Esophagus muscularis mucosa (tissue), 4 donors: ENCODE measurements around the gene NFASC. TPM values are rescaled to one million over a fixed set of nuclear protein-coding genes. Genes with fewer than 3 reads are reported as not detected.

ENCODE experiments used
- DNase-seq: peaks from one replicate; pipeline ENCODE4 v3.0.0-alpha.2; 2017; ENCODE audit errors: extremely low spot score
- H3K27ac ChIP-seq, 4 donors: fragments of 200-600 bp; sonication (generic); replicated peaks in 1 of 4; 1 replicate in 3 of 4; 2 replicates in 1 of 4; pipeline ENCODE4 v1.5.1; 2016 to 2019; ENCODE audit warnings: mild to moderate bottlenecking in 1 of 4
- H3K27me3 ChIP-seq, 4 donors: fragments of 200-600 bp; sonication (generic); one replicate each; pipeline versions ENCODE4 v1.5.1 to v1.6.0; 2016 to 2019
- H3K36me3 ChIP-seq, 4 donors: fragments of 200-600 bp; sonication (generic); one replicate each; pipeline ENCODE4 v1.5.1; 2016 to 2019
- H3K4me1 ChIP-seq, 4 donors: fragments of 200-600 bp; sonication (generic); one replicate each; pipeline ENCODE4 v1.5.1; 2016 to 2019
- H3K4me3 ChIP-seq, 4 donors: fragments of 200-600 bp; sonication (generic); 1 replicate in 2 of 4; 2 replicates in 2 of 4; pipeline ENCODE4 v1.5.1; 2016 to 2019; ENCODE audit warnings: mild to moderate bottlenecking in 4 of 4, moderate library complexity in 1 of 4
- H3K9me3 ChIP-seq, 4 donors: fragments of 200-600 bp; sonication (generic); 1 replicate in 3 of 4; 2 replicates in 1 of 4; pipeline ENCODE4 v1.5.1; 2016 to 2019
- EP300 ChIP-seq: sonication (generic); formaldehyde crosslinking; IDR thresholded peaks from one replicate; pipeline ENCODE4 v1.6.1; 2017; ENCODE audit warnings: antibody characterized with exemption
- POLR2A ChIP-seq: fragments of 450-650 bp; IDR thresholded peaks from one replicate; pipeline ENCODE4 v1.6.1; 2017; ENCODE audit warnings: antibody characterized with exemption, moderate library complexity, mild to moderate bottlenecking, low read depth
- POLR2AphosphoS5 ChIP-seq, 2 donors: sonication (generic); formaldehyde crosslinking; IDR thresholded peaks; one replicate each; pipeline ENCODE4 v1.6.1; 2017; ENCODE audit warnings: antibody characterized with exemption in 2 of 2
- WGBS: methylation state at CpG from one replicate; pipeline ENCODE4 v1.1.5; 2018; 5-methylcytosine and 5-hydroxymethylcytosine counted together
- intact Hi-C: fragments of 100-400 bp; cut with DNase I; formaldehyde crosslinking; loops from one replicate; pipeline ENCODE4 v1.15.1; 2023
- total RNA-seq, 4 donors: library from RNA; depleted of rRNA; stranded (reverse); fragments of >200 nt; gene quantifications; one replicate each; pipeline versions ENCODE4 v1.1.0 to v1.2.1, GENCODE V29; 2016
- TF ChIP-seq, protein P1 (sequence below), 3 experiments: fragments of 200-600 bp in 2 of 3; fragments of 450-650 bp in 1 of 3; sonication (generic) in 2 of 3; IDR thresholded peaks; one replicate each; pipeline ENCODE4 v1.5.1; 2017 to 2019; ENCODE audit warnings: antibody characterized with exemption in 3 of 3, mild to moderate bottlenecking in 2 of 3, moderate library complexity in 1 of 3

Gene NFASC
- total RNA-seq, 4 donors from 2014 or later: 31.1 to 122 (median 64.7) TPM

DNA sequence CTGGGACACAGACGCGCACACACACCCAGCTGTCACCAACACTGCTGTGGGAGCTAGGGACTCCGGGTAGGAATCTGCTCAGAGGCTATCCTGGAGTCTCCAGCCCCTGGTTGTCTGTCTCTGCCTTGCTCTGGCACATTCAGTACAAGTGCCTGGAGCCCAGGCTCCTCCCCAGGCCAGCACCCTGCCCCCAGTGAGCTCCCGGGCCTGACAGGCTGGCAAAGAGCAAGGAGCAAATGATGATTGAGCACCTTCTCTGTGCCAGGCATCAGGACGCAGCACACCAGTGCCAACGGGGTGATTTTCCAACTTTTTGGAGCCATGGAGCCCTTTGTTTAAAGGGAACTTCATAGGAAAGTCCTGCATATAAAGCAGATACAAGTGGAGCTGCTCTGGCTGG is 178.8 kb downstream of the NFASC start:
- no peak for DNase-seq
- WGBS: 78% methylated on average over 5 of the region's 6 CpGs
- H3K36me3 ChIP-seq: no peaks in the 10 kb centered on the region
- TF ChIP-seq, protein P1, sequence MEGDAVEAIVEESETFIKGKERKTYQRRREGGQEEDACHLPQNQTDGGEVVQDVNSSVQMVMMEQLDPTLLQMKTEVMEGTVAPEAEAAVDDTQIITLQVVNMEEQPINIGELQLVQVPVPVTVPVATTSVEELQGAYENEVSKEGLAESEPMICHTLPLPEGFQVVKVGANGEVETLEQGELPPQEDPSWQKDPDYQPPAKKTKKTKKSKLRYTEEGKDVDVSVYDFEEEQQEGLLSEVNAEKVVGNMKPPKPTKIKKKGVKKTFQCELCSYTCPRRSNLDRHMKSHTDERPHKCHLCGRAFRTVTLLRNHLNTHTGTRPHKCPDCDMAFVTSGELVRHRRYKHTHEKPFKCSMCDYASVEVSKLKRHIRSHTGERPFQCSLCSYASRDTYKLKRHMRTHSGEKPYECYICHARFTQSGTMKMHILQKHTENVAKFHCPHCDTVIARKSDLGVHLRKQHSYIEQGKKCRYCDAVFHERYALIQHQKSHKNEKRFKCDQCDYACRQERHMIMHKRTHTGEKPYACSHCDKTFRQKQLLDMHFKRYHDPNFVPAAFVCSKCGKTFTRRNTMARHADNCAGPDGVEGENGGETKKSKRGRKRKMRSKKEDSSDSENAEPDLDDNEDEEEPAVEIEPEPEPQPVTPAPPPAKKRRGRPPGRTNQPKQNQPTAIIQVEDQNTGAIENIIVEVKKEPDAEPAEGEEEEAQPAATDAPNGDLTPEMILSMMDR (IDR thresholded peaks at IDR 0.05): no peak
- no peak for TF ChIP-seq POLR2A
- no peak for TF ChIP-seq POLR2AphosphoS5 (IDR thresholded peaks at IDR 0.05)
- no peak for TF ChIP-seq EP300
- intact Hi-C loops: no loop called here
- H3K4me1 ChIP-seq: peaks cover 0 to 5% (median 2%) of the 10 kb centered on the region in 4 donors
- H3K27ac ChIP-seq: no peak overlapping the region
- no peak overlapping the region for H3K4me3 ChIP-seq
- H3K9me3 ChIP-seq: no peaks in the 10 kb centered on the region
- H3K27me3 ChIP-seq: peaks cover 0 to 53% (median 1%) of the 10 kb centered on the region in 4 donors

DNA sequence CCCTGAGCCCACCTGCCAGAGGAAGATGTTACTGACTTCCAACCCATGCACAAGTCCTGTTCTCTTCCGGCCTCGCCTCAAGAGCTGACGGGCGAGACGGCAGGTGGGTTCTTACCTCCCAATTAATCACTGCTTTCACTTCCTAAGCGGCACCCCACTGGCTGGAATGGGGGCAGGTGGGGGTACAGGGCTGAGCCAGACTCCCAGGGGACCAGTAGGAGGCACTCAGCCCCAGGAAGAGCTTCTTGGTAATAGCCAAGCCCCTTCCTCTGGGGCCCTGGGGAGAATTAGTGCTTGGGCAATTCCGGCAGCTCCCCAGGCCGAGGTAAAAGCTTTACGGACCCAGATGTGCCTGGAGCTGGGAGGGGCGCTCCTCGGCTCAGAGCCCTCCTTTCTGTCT is 182.0 kb downstream of the NFASC start:
- no peak for DNase-seq
- no peak for TF ChIP-seq POLR2A
- no peak for TF ChIP-seq EP300
- TF ChIP-seq POLR2AphosphoS5 (IDR thresholded peaks at IDR 0.05): no peak
- TF ChIP-seq, protein P1 (IDR thresholded peaks at IDR 0.05): no peak
- Histone ChIP-seq H3K27me3 (peaks cover 0 to 24% (median 0%) of the 10 kb centered on the region in 4 donors), H3K27ac (no peak overlapping the region), H3K4me3 (no peak overlapping the region), H3K36me3 (no peaks in the 10 kb centered on the region), H3K9me3 (no peaks in the 10 kb centered on the region), H3K4me1 (peaks cover 0 to 5% (median 0%) of the 10 kb centered on the region in 4 donors)
- 81% methylated on average over 9 of the region's 11 CpGs for WGBS
- intact Hi-C loops: no loop called here

DNA sequence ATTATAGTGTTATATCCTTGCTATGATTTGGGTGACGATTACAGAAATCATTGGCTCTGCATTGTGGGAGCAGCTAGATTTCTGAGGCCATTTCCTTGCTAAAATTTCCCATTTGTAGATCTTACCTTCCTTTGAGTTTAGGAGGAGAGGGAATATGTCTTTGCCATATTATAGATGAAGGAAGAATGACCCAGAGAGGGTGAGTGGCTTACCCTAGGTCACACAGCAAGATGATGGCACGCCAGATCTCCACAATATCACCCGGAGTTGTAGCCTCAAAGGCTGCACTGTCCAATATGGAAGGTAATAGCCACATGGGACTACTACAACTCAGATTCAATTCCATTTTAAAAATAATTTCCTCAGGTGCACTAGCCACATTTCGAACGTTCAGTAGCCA is 182.6 kb downstream of the NFASC start:
- Histone ChIP-seq H3K4me3 (no peak overlapping the region), H3K27ac (no peak overlapping the region), H3K36me3 (no peaks in the 10 kb centered on the region), H3K27me3 (peaks cover 0 to 20% (median 0%) of the 10 kb centered on the region in 4 donors), H3K4me1 (peaks cover 0 to 5% (median 0%) of the 10 kb centered on the region in 4 donors), H3K9me3 (no peaks in the 10 kb centered on the region)
- intact Hi-C loops: no loop called here
- WGBS: 88% methylated on average over 5 of the region's 5 CpGs
- no peak for DNase-seq
- no peak for TF ChIP-seq EP300
- TF ChIP-seq POLR2A: no peak
- TF ChIP-seq, protein P1 (IDR thresholded peaks at IDR 0.05): no peak
- no peak for TF ChIP-seq POLR2AphosphoS5 (IDR thresholded peaks at IDR 0.05)

DNA sequence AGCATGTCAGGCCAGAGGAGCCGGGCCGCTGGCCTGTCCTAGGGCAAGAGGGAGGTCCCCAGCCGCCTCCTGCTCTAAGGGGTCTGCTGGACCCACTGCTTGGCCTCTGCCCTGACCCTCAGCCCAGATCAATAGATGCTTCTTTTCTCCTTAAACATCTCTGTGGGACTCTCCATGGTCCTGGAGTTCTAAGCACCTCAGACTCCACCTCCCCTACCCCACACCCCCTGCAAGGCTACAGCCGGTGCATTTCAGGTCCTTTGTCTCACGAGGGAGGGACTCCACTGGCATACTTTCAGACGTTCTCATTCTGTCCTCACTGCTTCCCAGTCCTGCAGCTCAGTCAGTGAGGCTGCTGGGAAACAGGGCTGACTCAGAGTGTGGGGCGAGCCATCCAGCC is 183.4 kb downstream of the NFASC start:
- H3K27me3 ChIP-seq: peaks cover 0 to 14% (median 0%) of the 10 kb centered on the region in 4 donors
- WGBS: 60% methylated on average over 7 of the region's 7 CpGs
- no peak for TF ChIP-seq EP300
- TF ChIP-seq POLR2A: no peak
- TF ChIP-seq, protein P1 (IDR thresholded peaks at IDR 0.05): no peak
- TF ChIP-seq POLR2AphosphoS5 (IDR thresholded peaks at IDR 0.05): no peak
- intact Hi-C loops: no loop called here
- no peak overlapping the region for H3K4me3 ChIP-seq
- H3K9me3 ChIP-seq: no peaks in the 10 kb centered on the region
- no peak overlapping the region for H3K27ac ChIP-seq
- H3K4me1 ChIP-seq: peaks cover 0 to 5% (median 0%) of the 10 kb centered on the region in 4 donors
- H3K36me3 ChIP-seq: no peaks in the 10 kb centered on the region
- no peak for DNase-seq

DNA sequence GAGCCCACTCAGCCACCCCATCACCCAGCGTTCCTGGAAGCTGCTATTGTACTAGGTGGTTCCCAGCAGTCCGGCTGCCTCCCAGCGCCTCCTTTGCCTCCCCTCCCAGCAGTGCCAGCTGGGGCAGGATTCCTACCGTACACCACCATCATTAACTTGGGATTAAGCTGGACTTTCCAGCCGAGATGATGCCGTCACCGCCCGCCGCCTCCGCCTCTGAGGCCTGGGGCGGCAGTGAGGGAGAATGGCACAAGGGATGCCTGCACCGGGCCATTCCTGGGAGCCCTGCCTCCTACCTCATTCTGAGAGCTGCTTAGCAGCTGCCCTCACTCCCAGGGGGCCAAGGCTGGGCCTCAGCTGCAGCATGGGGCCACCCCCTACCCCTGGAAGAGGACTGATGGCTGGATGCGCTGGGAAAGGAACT is 185.5 kb downstream of the NFASC start:
- Histone ChIP-seq H3K36me3 (no peaks in the 10 kb centered on the region), H3K27me3 (peaks cover 0 to 14% (median 0%) of the 10 kb centered on the region in 4 donors), H3K27ac (no peak overlapping the region), H3K9me3 (no peaks in the 10 kb centered on the region), H3K4me1 (peaks cover 0 to 2% (median under 1%) of the 10 kb centered on the region in 4 donors), H3K4me3 (no peak overlapping the region)
- TF ChIP-seq EP300: no peak
- TF ChIP-seq POLR2AphosphoS5 (IDR thresholded peaks at IDR 0.05): no peak
- TF ChIP-seq, protein P1 (IDR thresholded peaks at IDR 0.05): no peak
- TF ChIP-seq POLR2A: no peak
- WGBS: 76% methylated on average over 4 of the region's 13 CpGs
- DNase-seq: no peak
- intact Hi-C loops: no loop called here
